SU-DHL-6 (cell line): ENCODE data around the gene TCAIM.

ENCODE experiments used
- H2AFZ ChIP-seq: fragments of 200-600 bp; sonication (generic); 2 replicates; pipeline ENCODE4 v1.6.1; 2014; ENCODE audit warnings: low read depth, mild to moderate bottlenecking, moderate library complexity, mixed read lengths, antibody characterized with exemption, low read length; ENCODE audit not compliant: severe bottlenecking
- H3F3A ChIP-seq: fragments of 200-600 bp; shearing (Covaris generic); 2 replicates; pipeline ENCODE4 v1.6.0; 2016; ENCODE audit warnings: antibody characterized with exemption, mild to moderate bottlenecking; ENCODE audit not compliant: insufficient read depth
- H3K27ac ChIP-seq: fragments of 200-600 bp; sonication (generic); 2 replicates; pipeline ENCODE4 v1.5.1; 2016; ENCODE audit warnings: low read depth, mild to moderate bottlenecking, low read length, moderate library complexity, mixed read lengths
- H3K27me3 ChIP-seq: fragments of 200-600 bp; sonication (generic), shearing (Covaris generic); 2 replicates; pipeline ENCODE4 v1.6.0; 2014; ENCODE audit warnings: mild to moderate bottlenecking, low read length
- H3K36me3 ChIP-seq: fragments of 200-600 bp; sonication (generic); 2 replicates; pipeline ENCODE4 v1.6.1; 2014; ENCODE audit warnings: mild to moderate bottlenecking, low read length, mixed read lengths
- H3K4me2 ChIP-seq: fragments of 300-600, 200-600 bp; shearing (Covaris generic), sonication (generic); 2 replicates; pipeline ENCODE4 v1.6.0; 2014; ENCODE audit warnings: low read length, low read depth, mild to moderate bottlenecking; ENCODE audit not compliant: poor library complexity, severe bottlenecking
- H3K4me3 ChIP-seq: fragments of 200-600 bp; sonication (generic); 2 replicates; pipeline ENCODE4 v1.5.1; 2014; ENCODE audit warnings: antibody characterized with exemption, low read length, mild to moderate bottlenecking, mixed read lengths; ENCODE audit not compliant: insufficient read depth, poor library complexity, severe bottlenecking
- H3K79me2 ChIP-seq: fragments of 200-600 bp; sonication (generic); 2 replicates; pipeline ENCODE4 v1.6.1; 2014; ENCODE audit warnings: mild to moderate bottlenecking, low read length, moderate library complexity; ENCODE audit not compliant: insufficient read depth
- H3K9ac ChIP-seq: fragments of 200-600 bp; sonication (generic); 2 replicates; pipeline ENCODE4 v1.7.0; 2014; ENCODE audit warnings: mild to moderate bottlenecking, low read length
- H3K9me2 ChIP-seq: fragments of 200-600 bp; sonication (generic); replicated peaks from 2 replicates; pipeline ENCODE4 v1.6.1; 2014; ENCODE audit warnings: low read length; ENCODE audit not compliant: insufficient read depth
- H3K9me3 ChIP-seq: fragments of 200-600 bp; sonication (generic); 2 replicates; pipeline ENCODE4 v1.6.1; 2014; ENCODE audit warnings: low read length, mixed read lengths; ENCODE audit not compliant: insufficient read depth
- H4K20me1 ChIP-seq: fragments of 200-600 bp; sonication (generic); 2 replicates; pipeline ENCODE4 v1.6.1; 2014; ENCODE audit warnings: low read depth, mild to moderate bottlenecking, antibody characterized with exemption, low read length, moderate library complexity, mixed read lengths
- CTCF ChIP-seq: fragments of 200-600 bp; sonication (generic); IDR thresholded peaks from one replicate; pipeline ENCODE4 v1.5.1; 2017; ENCODE audit warnings: antibody characterized with exemption, mild to moderate bottlenecking, low read length, moderate library complexity; ENCODE audit not compliant: insufficient read depth, poor library complexity, severe bottlenecking
- EZH2phosphoT487 ChIP-seq: fragments of 200-600 bp; sonication (generic), shearing (Covaris generic); conservative IDR thresholded peaks from 2 replicates; pipeline ENCODE4 v1.6.1; 2018; ENCODE audit warnings: mild to moderate bottlenecking, antibody characterized with exemption, low read length, moderate library complexity, mixed read lengths

The TCAIM gene

GRCh38 chr3:44337248-44337785 lies 1.2 kb upstream of the TCAIM start:
- no peaks in the 10 kb centered on the region for H3K9me2 ChIP-seq
- peak overlapping the region; percentile 98 for H3K4me2 ChIP-seq
- no peaks in the 10 kb centered on the region for H3K27me3 ChIP-seq
- H3K36me3 ChIP-seq: no peaks in the 10 kb centered on the region
- H2AFZ ChIP-seq: peak overlapping the region; percentile 94
- peak overlapping the region; percentile 77 for H3K4me3 ChIP-seq
- H3K9ac ChIP-seq: peak overlapping the region; percentile 71
- no peaks in the 10 kb centered on the region for H3K9me3 ChIP-seq
- no peak for TF ChIP-seq EZH2phosphoT487
- no peak for TF ChIP-seq CTCF
- H3F3A ChIP-seq: peaks cover 15% of the 10 kb centered on the region
- no peaks in the 10 kb centered on the region for H4K20me1 ChIP-seq
- H3K79me2 ChIP-seq: peaks cover 27% of the 10 kb centered on the region
- H3K27ac ChIP-seq: no peak overlapping the region

GRCh38 chr3:44338828-44339127 lies 212 bp downstream of the TCAIM start:
- Histone ChIP-seq H3K9me3 (no peaks in the 10 kb centered on the region), H3K79me2 (peaks cover 27% of the 10 kb centered on the region), H4K20me1 (no peaks in the 10 kb centered on the region), H2AFZ (peak overlapping the region; percentile 94), H3K27me3 (no peaks in the 10 kb centered on the region), H3K9ac (peak overlapping the region; percentile 71), H3K36me3 (no peaks in the 10 kb centered on the region), H3K9me2 (no peaks in the 10 kb centered on the region), H3K27ac (peak overlapping the region; percentile 84), H3F3A (peaks cover 15% of the 10 kb centered on the region), H3K4me2 (peak overlapping the region; percentile 98), H3K4me3 (peak overlapping the region; percentile 77)
- TF ChIP-seq CTCF (no peak), EZH2phosphoT487 (no peak)

- peaks cover 15% of the 10 kb centered on the region for H3F3A ChIP-seq
- peak overlapping the region; percentile 84 for H3K27ac ChIP-seq
- H3K9me3 ChIP-seq: no peaks in the 10 kb centered on the region
- H3K79me2 ChIP-seq: peaks cover 27% of the 10 kb centered on the region
- H3K4me2 ChIP-seq: peak overlapping the region; percentile 98
- peak overlapping the region; percentile 71 for H3K9ac ChIP-seq
- H3K9me2 ChIP-seq: no peaks in the 10 kb centered on the region
- no peaks in the 10 kb centered on the region for H3K36me3 ChIP-seq
- H2AFZ ChIP-seq: peak overlapping the region; percentile 94
- no peak for TF ChIP-seq CTCF
- no peak for TF ChIP-seq EZH2phosphoT487
- no peaks in the 10 kb centered on the region for H3K27me3 ChIP-seq
- H4K20me1 ChIP-seq: no peaks in the 10 kb centered on the region
- H3K4me3 ChIP-seq: peak overlapping the region; percentile 77
These were observed 853 bp downstream of the TCAIM start for GRCh38 chr3:44339181-44340057.
